ENCODE results near the gene LCE2C. TPM values are rescaled to one million over a fixed set of nuclear protein-coding genes. Genes with fewer than 3 reads are reported as not detected.

Gene LCE2C
- total RNA-seq, 1 experiment from 2014 or later, result not detected

DNA sequence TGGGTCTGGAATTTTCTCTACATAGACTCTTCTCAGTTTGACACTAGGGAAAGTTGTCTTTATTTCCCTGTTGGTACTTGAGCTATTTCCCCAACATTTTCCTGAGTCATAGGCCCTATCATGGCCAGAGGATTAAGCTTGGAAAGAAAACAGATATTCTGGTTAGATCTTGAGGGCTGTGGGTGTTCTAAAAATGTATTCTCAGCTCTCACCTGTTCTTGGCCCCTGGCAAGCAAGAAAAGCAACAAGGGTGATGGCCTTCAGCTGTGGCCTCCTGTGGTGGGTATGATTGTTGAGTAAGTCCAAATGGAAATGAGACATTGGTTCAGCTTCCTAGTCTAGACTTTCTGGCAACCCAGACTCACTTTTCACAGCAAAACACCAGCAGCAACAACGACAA lies 34.7 kb upstream of the LCE2C start:
- ATAC-seq (no peak), DNase-seq (ENCODE audit: low read depth, low spot score) (no peak)
- H3K36me3 ChIP-seq (ENCODE audit: control insufficient read depth, insufficient read depth, low read length), result no peaks in the 10 kb centered on the region
- intact Hi-C loops (cut with micrococcal nuclease; ENCODE audit: unreplicated experiment) (no loop called here), in situ Hi-C loops (cut with HindIII; ENCODE audit: low pct_unique_long_range_greater_than_20kb, low sequenced_read_pairs) (no loop called here)
- BruUV-seq (replicated peaks), result no TSS peak
- no peaks in the 10 kb centered on the region for H3K9me3 ChIP-seq (ENCODE audit: control insufficient read depth, insufficient read depth, low read depth, low read length)
- H3K4me1 ChIP-seq (ENCODE audit: control insufficient read depth, insufficient read depth, low read length), result no peaks in the 10 kb centered on the region
- TF ChIP-seq, protein P1, sequence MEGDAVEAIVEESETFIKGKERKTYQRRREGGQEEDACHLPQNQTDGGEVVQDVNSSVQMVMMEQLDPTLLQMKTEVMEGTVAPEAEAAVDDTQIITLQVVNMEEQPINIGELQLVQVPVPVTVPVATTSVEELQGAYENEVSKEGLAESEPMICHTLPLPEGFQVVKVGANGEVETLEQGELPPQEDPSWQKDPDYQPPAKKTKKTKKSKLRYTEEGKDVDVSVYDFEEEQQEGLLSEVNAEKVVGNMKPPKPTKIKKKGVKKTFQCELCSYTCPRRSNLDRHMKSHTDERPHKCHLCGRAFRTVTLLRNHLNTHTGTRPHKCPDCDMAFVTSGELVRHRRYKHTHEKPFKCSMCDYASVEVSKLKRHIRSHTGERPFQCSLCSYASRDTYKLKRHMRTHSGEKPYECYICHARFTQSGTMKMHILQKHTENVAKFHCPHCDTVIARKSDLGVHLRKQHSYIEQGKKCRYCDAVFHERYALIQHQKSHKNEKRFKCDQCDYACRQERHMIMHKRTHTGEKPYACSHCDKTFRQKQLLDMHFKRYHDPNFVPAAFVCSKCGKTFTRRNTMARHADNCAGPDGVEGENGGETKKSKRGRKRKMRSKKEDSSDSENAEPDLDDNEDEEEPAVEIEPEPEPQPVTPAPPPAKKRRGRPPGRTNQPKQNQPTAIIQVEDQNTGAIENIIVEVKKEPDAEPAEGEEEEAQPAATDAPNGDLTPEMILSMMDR (IDR thresholded peaks at IDR 0.05), result no peak
- TF ChIP-seq SIN3A (IDR thresholded peaks at IDR 0.05; ENCODE audit: borderline replicate concordance, insufficient read depth, low read depth, low read length) (no peak), TCF7L2 (IDR thresholded peaks at IDR 0.05; ENCODE audit: low read depth, low read length) (no peak), POLR2AphosphoS5 (IDR thresholded peaks at IDR 0.05; ENCODE audit: low read depth, low read length) (no peak)
- TF ChIP-seq, protein P2, sequence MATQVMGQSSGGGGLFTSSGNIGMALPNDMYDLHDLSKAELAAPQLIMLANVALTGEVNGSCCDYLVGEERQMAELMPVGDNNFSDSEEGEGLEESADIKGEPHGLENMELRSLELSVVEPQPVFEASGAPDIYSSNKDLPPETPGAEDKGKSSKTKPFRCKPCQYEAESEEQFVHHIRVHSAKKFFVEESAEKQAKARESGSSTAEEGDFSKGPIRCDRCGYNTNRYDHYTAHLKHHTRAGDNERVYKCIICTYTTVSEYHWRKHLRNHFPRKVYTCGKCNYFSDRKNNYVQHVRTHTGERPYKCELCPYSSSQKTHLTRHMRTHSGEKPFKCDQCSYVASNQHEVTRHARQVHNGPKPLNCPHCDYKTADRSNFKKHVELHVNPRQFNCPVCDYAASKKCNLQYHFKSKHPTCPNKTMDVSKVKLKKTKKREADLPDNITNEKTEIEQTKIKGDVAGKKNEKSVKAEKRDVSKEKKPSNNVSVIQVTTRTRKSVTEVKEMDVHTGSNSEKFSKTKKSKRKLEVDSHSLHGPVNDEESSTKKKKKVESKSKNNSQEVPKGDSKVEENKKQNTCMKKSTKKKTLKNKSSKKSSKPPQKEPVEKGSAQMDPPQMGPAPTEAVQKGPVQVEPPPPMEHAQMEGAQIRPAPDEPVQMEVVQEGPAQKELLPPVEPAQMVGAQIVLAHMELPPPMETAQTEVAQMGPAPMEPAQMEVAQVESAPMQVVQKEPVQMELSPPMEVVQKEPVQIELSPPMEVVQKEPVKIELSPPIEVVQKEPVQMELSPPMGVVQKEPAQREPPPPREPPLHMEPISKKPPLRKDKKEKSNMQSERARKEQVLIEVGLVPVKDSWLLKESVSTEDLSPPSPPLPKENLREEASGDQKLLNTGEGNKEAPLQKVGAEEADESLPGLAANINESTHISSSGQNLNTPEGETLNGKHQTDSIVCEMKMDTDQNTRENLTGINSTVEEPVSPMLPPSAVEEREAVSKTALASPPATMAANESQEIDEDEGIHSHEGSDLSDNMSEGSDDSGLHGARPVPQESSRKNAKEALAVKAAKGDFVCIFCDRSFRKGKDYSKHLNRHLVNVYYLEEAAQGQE (IDR thresholded peaks at IDR 0.05; ENCODE audit: insufficient read depth in 1 of 2, low read depth in 2 of 2, low read length in 1 of 2), result no peak
- ChIA-PET POLR2A (no interaction called here), CTCF (no interaction called here)
- H3K4me3 ChIP-seq (ENCODE audit: low read depth in 2 of 2, low read length in 2 of 2), result no peak overlapping the region
- H3K27me3 ChIP-seq (ENCODE audit: control insufficient read depth, insufficient read depth, low read length), result no peaks in the 10 kb centered on the region
- no peak overlapping the region for H3K27ac ChIP-seq (ENCODE audit: low read length)

DNA sequence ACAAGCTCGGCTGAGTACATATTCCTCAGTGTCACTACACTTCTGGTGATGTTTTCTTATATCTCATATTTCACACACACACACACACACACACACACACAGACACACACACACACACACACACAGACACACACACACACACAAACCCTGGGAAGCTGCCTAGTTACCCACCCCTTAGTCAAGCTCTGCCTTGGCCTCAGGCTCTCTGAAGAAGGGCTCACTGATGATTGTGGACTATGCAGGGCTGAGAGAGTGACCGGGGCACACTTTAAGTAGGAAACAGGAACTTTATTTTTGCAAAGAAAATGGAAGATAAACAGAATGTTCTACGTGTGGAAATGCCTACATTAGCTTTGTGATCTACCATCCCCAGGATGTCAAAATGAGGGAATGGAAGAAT lies 31.1 kb upstream of the LCE2C start:
- POLR2A ChIA-PET, result no interaction called here
- intact Hi-C loops (cut with micrococcal nuclease; ENCODE audit: unreplicated experiment) (no loop called here), in situ Hi-C loops (cut with HindIII; ENCODE audit: low pct_unique_long_range_greater_than_20kb, low sequenced_read_pairs) (no loop called here)
- Histone ChIP-seq H3K27me3 (ENCODE audit: control insufficient read depth, insufficient read depth, low read length) (no peaks in the 10 kb centered on the region; the same call in 1 of the 2 replicates), H3K27ac (ENCODE audit: low read length) (no peak overlapping the region), H3K9me3 (ENCODE audit: control insufficient read depth, insufficient read depth, low read depth, low read length) (no peaks in the 10 kb centered on the region), H3K4me1 (ENCODE audit: control insufficient read depth, insufficient read depth, low read length) (no peaks in the 10 kb centered on the region), H3K4me3 (ENCODE audit: low read depth in 2 of 2, low read length in 2 of 2) (no peak overlapping the region), H3K36me3 (ENCODE audit: control insufficient read depth, insufficient read depth, low read length) (no peaks in the 10 kb centered on the region)
- DNase-seq (ENCODE audit: low read depth, low spot score), result no peak
- CTCF ChIA-PET, result no interaction called here
- TF ChIP-seq, protein P2 (IDR thresholded peaks at IDR 0.05; ENCODE audit: insufficient read depth in 1 of 2, low read depth in 2 of 2, low read length in 1 of 2), result no peak
- TF ChIP-seq SIN3A (IDR thresholded peaks at IDR 0.05; ENCODE audit: borderline replicate concordance, insufficient read depth, low read depth, low read length) (no peak), TCF7L2 (IDR thresholded peaks at IDR 0.05; ENCODE audit: low read depth, low read length) (no peak)
- no peak for ATAC-seq
- BruUV-seq (replicated peaks), result no TSS peak

Data from Panc1 (cell line).